ENCODE data around the gene OR6F1. TPM values are rescaled to one million over a fixed set of nuclear protein-coding genes. Genes with fewer than 3 reads are reported as not detected.
"Not testable (repeated sequence)": the region's sequence is repeated elsewhere in the genome, so short reads cannot be mapped to it uniquely, and the experiment has no call there.

The OR6F1 gene
- total RNA-seq = not detected in 3 replicates

- H3K4me1 Mint-ChIP-seq = no peaks in the 10 kb centered on the region
- no peak within 1 kb of the TSS for H3K27ac Mint-ChIP-seq
- TF ChIP-seq, protein P1, sequence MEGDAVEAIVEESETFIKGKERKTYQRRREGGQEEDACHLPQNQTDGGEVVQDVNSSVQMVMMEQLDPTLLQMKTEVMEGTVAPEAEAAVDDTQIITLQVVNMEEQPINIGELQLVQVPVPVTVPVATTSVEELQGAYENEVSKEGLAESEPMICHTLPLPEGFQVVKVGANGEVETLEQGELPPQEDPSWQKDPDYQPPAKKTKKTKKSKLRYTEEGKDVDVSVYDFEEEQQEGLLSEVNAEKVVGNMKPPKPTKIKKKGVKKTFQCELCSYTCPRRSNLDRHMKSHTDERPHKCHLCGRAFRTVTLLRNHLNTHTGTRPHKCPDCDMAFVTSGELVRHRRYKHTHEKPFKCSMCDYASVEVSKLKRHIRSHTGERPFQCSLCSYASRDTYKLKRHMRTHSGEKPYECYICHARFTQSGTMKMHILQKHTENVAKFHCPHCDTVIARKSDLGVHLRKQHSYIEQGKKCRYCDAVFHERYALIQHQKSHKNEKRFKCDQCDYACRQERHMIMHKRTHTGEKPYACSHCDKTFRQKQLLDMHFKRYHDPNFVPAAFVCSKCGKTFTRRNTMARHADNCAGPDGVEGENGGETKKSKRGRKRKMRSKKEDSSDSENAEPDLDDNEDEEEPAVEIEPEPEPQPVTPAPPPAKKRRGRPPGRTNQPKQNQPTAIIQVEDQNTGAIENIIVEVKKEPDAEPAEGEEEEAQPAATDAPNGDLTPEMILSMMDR (IDR thresholded peaks at IDR 0.05; ENCODE audit: unreplicated experiment) = no peak
- H3K4me3 Mint-ChIP-seq = no peak within 1 kb of the TSS
- no peak for DNase-seq (ENCODE audit: low spot score in 2 of 2, unreplicated experiment in 2 of 2)
- no peaks in the 10 kb centered on the region for H3K36me3 Mint-ChIP-seq
- H3K9me3 Mint-ChIP-seq = peaks cover 39% of the 10 kb centered on the region
- H3K27me3 Mint-ChIP-seq (ENCODE audit: low read depth) = no peaks in the 10 kb centered on the region
Measured at GRCh38 chr1:247716546-247716945, at the start of gene OR6F1. OR6F1 (minus strand) TSS chr1:247716646; CDS start chr1:247712755, 3,891 bp downstream.

DNA sequence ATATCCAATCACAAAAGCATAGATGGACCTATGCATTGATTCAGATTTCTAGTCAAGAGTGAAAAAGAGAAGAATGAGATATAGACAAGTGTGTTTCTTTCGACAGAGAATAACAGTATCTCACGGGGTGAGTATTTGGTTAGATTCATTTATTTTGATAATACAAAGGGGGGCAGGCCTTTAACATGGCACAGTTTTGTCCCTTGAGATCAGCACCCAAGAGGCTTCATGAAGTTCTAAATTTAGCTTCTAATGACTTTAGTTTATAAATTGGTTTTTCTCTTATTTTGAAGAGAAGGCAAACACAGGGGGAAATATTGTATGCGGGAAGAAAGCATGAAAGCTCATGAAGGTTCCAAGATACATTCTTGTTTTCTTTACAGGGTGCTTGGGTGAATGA lies 44.0 kb upstream of the OR6F1 start, which contains the start of gene OR1C1:
Gene OR1C1 (minus strand): TSS at position 101 of the 400 bp plus-strand sequence. CDS start 2,150 bp downstream, outside the sequence.
- Mint-ChIP-seq H3K4me1 (no peaks in the 10 kb centered on the region), H3K27ac (no peak within 1 kb of the TSS), H3K4me3 (no peak within 1 kb of the TSS), H3K27me3 (ENCODE audit: low read depth) (no peaks in the 10 kb centered on the region), H3K36me3 (no peaks in the 10 kb centered on the region), H3K9me3 (peaks cover 53% of the 10 kb centered on the region)
- TF ChIP-seq, protein P1 (IDR thresholded peaks at IDR 0.05; ENCODE audit: unreplicated experiment) = no peak
- no peak for DNase-seq (ENCODE audit: low spot score in 2 of 2, unreplicated experiment in 2 of 2)

- DNase-seq (ENCODE audit: low spot score in 2 of 2, unreplicated experiment in 2 of 2); H3K4me3 Mint-ChIP-seq; H3K27me3 Mint-ChIP-seq (ENCODE audit: low read depth); H3K36me3 Mint-ChIP-seq; H3K4me1 Mint-ChIP-seq; H3K27ac Mint-ChIP-seq: not testable (repeated sequence)
- peaks cover 46% of the 10 kb centered on the region for H3K9me3 Mint-ChIP-seq
Measured at GRCh38 chr1:247754311-247754710, 37.9 kb upstream of the OR6F1 start.

GRCh38 chr1:247749870-247750269 lies 33.4 kb upstream of the OR6F1 start:
- no peak for DNase-seq (ENCODE audit: low spot score in 2 of 2, unreplicated experiment in 2 of 2)
- Mint-ChIP-seq H3K4me3 (no peak overlapping the region), H3K27me3 (ENCODE audit: low read depth) (no peaks in the 10 kb centered on the region), H3K36me3 (no peaks in the 10 kb centered on the region), H3K4me1 (no peaks in the 10 kb centered on the region), H3K27ac (no peak overlapping the region), H3K9me3 (peaks cover 43% of the 10 kb centered on the region)
- TF ChIP-seq, protein P1 (IDR thresholded peaks at IDR 0.05; ENCODE audit: unreplicated experiment) = no peak

- Mint-ChIP-seq H3K27ac (no peak within 1 kb of the TSS), H3K9me3 (peaks cover 55% of the 10 kb centered on the region), H3K27me3 (ENCODE audit: low read depth) (no peaks in the 10 kb centered on the region), H3K4me1 (no peaks in the 10 kb centered on the region), H3K4me3 (no peak within 1 kb of the TSS), H3K36me3 (no peaks in the 10 kb centered on the region)
- TF ChIP-seq, protein P1 (IDR thresholded peaks at IDR 0.05; ENCODE audit: unreplicated experiment) = no peak
- no peak for DNase-seq (ENCODE audit: low spot score in 2 of 2, unreplicated experiment in 2 of 2)
Measured at GRCh38 chr1:247748041-247748440, 31.6 kb upstream of the OR6F1 start, which contains the start of gene OR14A2. OR14A2 (minus strand) TSS chr1:247748141.

DNA sequence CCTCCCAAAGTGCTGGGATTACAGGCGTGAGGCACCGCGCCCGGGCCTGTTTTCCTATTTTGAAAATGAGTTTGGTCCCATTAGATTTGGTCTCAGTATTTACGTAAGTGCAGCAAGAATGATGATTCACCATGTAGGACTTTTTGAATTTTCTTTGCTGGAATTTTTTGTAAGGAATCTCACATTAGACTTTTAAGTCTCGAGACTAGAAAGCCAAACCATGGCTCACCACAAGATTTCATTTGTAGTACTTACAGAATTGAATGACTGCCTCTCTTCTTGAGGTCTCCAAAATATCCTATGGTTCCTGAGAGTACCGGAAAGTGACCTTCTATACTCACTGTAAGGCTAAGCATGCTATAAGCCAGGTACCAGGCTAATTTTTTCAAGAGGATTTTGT lies 31.2 kb upstream of the OR6F1 start:
- Mint-ChIP-seq H3K4me3 (no peak overlapping the region), H3K27ac (no peak overlapping the region), H3K27me3 (ENCODE audit: low read depth) (no peaks in the 10 kb centered on the region), H3K4me1 (no peaks in the 10 kb centered on the region), H3K36me3 (no peaks in the 10 kb centered on the region), H3K9me3 (peaks cover 56% of the 10 kb centered on the region)
- no peak for DNase-seq (ENCODE audit: low spot score in 2 of 2, unreplicated experiment in 2 of 2)
- TF ChIP-seq, protein P1 (IDR thresholded peaks at IDR 0.05; ENCODE audit: unreplicated experiment) = no peak
